SK-N-MC (cell line): Measurements from ENCODE around the gene FLVCR1.

Experiments used
- EZH2 ChIP-seq: fragments of 200-600 bp; sonication (generic); IDR thresholded peaks from one replicate; pipeline ENCODE4 v1.6.1; 2017; ENCODE audit warnings: antibody characterized with exemption
- FOXP2 ChIP-seq: optimal IDR thresholded peaks from 2 replicates; pipeline ENCODE3; 2011; ENCODE audit warnings: mild to moderate bottlenecking, moderate library complexity; ENCODE audit not compliant: insufficient read depth; ENCODE audit errors: extremely low read length, control extremely low read depth
- POLR2AphosphoS5 ChIP-seq: IDR thresholded peaks from 2 replicates; pipeline ENCODE4 v1.6.1; 2012; ENCODE audit warnings: mild to moderate bottlenecking, low read depth, low read length, borderline replicate concordance

DNA sequence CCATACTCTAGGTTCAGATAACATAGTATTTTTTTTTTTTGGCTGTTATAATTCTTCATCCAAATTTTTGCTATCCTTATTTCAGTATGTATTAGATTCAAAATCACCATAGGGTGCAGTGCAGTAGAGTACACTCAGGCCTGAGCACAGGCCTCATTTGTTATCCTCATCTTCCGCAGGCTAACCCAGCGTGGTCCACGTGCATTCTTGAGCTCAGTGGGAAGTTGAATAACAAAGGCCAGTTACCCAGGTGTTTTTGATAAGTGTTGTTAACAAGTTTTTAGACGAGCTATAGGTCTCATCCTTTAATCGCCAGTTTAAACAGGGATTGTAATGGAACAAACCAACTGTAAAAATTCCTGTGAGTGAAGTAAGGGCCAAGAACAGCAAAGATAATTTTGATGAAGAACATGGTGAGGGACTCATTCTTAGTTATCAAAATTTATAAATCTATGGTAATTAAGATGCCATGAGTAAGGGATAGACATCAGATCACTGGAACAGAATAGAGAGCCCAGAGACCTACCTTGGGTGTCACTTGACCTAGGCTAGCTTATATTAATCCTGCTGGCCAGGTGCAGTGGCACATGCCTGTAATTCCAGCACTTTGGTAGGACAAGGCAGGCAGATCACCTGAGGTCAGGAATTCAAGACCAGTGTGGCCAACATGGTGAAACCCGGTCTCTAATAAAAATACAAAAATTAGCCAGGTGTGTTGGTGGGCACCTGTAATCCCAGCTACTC, 22.0 kb downstream of the FLVCR1 start:
- TF ChIP-seq EZH2: no peak
- no peak for TF ChIP-seq POLR2AphosphoS5
- TF ChIP-seq FOXP2: no peak
